Renal cortex interstitium (tissue), 15 donors: ENCODE results near the gene ZNF217. TPM values are rescaled to one million over a fixed set of nuclear protein-coding genes. Genes with fewer than 3 reads are reported as not detected.
"Not testable (repeated sequence)": the region's sequence is repeated elsewhere in the genome, so short reads cannot be mapped to it uniquely, and the experiment has no call there.

Source experiments
- DNase-seq, 11 donors: peaks; one replicate each; pipeline ENCODE4 v3.0.0-alpha.2; 2013; ENCODE audit warnings: low read depth in 9 of 11, low spot score in 4 of 11; ENCODE audit errors: extremely low read depth in 1 of 11
- long read RNA-seq, 16 experiments: transcript quantifications; one replicate each; lab custom pipeline, GENCODE V29; 2026
- polyA plus RNA-seq, 3 donors: library from polyadenylated mRNA; unstranded; fragments of 120-200 nt; gene quantifications; one replicate each; pipeline ENCODE4 v1.2.1, GENCODE V29; 2013; ENCODE audit not compliant: insufficient read length in 3 of 3

ZNF217 gene
- 10 to 100 TPM; 32.9 to 37.0 (median 36.2) TPM for polyA plus RNA-seq
- long read RNA-seq, donor 1, full-length matches to known transcripts: 4 of 4 reads
- long read RNA-seq, donor 1, partial matches to known transcripts: 0 of 4 reads
- long read RNA-seq, donor 1, other reads (novel, unspliced or antisense): 0 of 4 reads
- long read RNA-seq, donor 2, partial matches to known transcripts: 0 of 1 reads
- long read RNA-seq, donor 2, other reads (novel, unspliced or antisense): 0 of 1 reads
- long read RNA-seq, donor 3, partial matches to known transcripts: 5 of 6 reads
- long read RNA-seq, donor 3, other reads (novel, unspliced or antisense): 0 of 6 reads
- long read RNA-seq, donor 4, partial matches to known transcripts: 7 of 7 reads
- long read RNA-seq, donor 4, other reads (novel, unspliced or antisense): 0 of 7 reads
- long read RNA-seq, donor 5, full-length matches to known transcripts: 1 of 1 reads
- long read RNA-seq, donor 5, partial matches to known transcripts: 0 of 1 reads
- long read RNA-seq, donor 5, other reads (novel, unspliced or antisense): 0 of 1 reads
- long read RNA-seq, donor 6, partial matches to known transcripts: 10 of 10 reads
- long read RNA-seq, donor 6, other reads (novel, unspliced or antisense): 0 of 10 reads
- long read RNA-seq, donor 7, partial matches to known transcripts: 5 of 6 reads
- long read RNA-seq, donor 7, other reads (novel, unspliced or antisense): 0 of 6 reads
- long read RNA-seq, donor 8, partial matches to known transcripts: 7 of 8 reads
- long read RNA-seq, donor 8, other reads (novel, unspliced or antisense): 0 of 8 reads
- long read RNA-seq, donor 9, partial matches to known transcripts: 11 of 12 reads
- long read RNA-seq, donor 9, other reads (novel, unspliced or antisense): 0 of 12 reads
- long read RNA-seq, donor 10, partial matches to known transcripts: 0 of 2 reads
- long read RNA-seq, donor 10, other reads (novel, unspliced or antisense): 0 of 2 reads
- long read RNA-seq, donor 11, partial matches to known transcripts: 6 of 6 reads
- long read RNA-seq, donor 11, other reads (novel, unspliced or antisense): 0 of 6 reads
- long read RNA-seq, donor 12, partial matches to known transcripts: 0 of 1 reads
- long read RNA-seq, donor 12, other reads (novel, unspliced or antisense): 0 of 1 reads
- long read RNA-seq, donor 13, full-length matches to known transcripts: 2 of 7 reads
- long read RNA-seq, donor 13, partial matches to known transcripts: 5 of 7 reads
- long read RNA-seq, donor 13, other reads (novel, unspliced or antisense): 0 of 7 reads
- long read RNA-seq, donor 14, full-length matches to known transcripts: 1 of 1 reads
- long read RNA-seq, donor 14, partial matches to known transcripts: 0 of 1 reads
- long read RNA-seq, donor 14, other reads (novel, unspliced or antisense): 0 of 1 reads
- long read RNA-seq, donor 15: 0 reads
- long read RNA-seq, donor 16, partial matches to known transcripts: 13 of 13 reads
- long read RNA-seq, donor 16, other reads (novel, unspliced or antisense): 0 of 13 reads

- DNase-seq: not testable (repeated sequence)
Observed at GRCh38 chr20:53593466-53594007, at the start of gene ZNF217. Gene ZNF217, minus strand, starts transcription at chr20:53593839. Its CDS starts 11,013 bp downstream, at chr20:53582826.

GRCh38 chr20:53643031-53643832 lies 49.6 kb upstream of the ZNF217 start:
- DNase-seq: no peak

- no peak for DNase-seq
Observed at GRCh38 chr20:53642196-53643030, 48.8 kb upstream of the ZNF217 start.

- DNase-seq: no peak
Observed at GRCh38 chr20:53639647-53640440, 46.2 kb upstream of the ZNF217 start.

GRCh38 chr20:53639128-53639527 lies 45.5 kb upstream of the ZNF217 start:
- DNase-seq: no peak

GRCh38 chr20:53637310-53637709 lies 43.7 kb upstream of the ZNF217 start:
- DNase-seq: not testable (repeated sequence)

- DNase-seq: no peak
Observed at GRCh38 chr20:53636540-53637097, 43.0 kb upstream of the ZNF217 start.

GRCh38 chr20:53635221-53635620 lies 41.6 kb upstream of the ZNF217 start:
- DNase-seq: no peak

GRCh38 chr20:53631909-53632662 lies 38.4 kb upstream of the ZNF217 start:
- DNase-seq: no peak

GRCh38 chr20:53629436-53629835 lies 35.8 kb upstream of the ZNF217 start:
- no peak for DNase-seq

- not testable (repeated sequence) for DNase-seq
Observed at GRCh38 chr20:53628758-53629157, 35.1 kb upstream of the ZNF217 start.

GRCh38 chr20:53628076-53628475 lies 34.4 kb upstream of the ZNF217 start:
- no peak for DNase-seq

GRCh38 chr20:53627001-53627400 lies 33.4 kb upstream of the ZNF217 start:
- DNase-seq: not testable (repeated sequence)

GRCh38 chr20:53626584-53626983 lies 32.9 kb upstream of the ZNF217 start:
- no peak for DNase-seq
